ENCODE measurements around the gene FAM24A. TPM values are rescaled to one million over a fixed set of nuclear protein-coding genes. Genes with fewer than 3 reads are reported as not detected.
A peak's percentile ranks its signal among the peaks of the same experiment; 100 is the strongest.

Gene FAM24A
- total RNA-seq, 1 experiment from 2014 or later: not detected

DNA sequence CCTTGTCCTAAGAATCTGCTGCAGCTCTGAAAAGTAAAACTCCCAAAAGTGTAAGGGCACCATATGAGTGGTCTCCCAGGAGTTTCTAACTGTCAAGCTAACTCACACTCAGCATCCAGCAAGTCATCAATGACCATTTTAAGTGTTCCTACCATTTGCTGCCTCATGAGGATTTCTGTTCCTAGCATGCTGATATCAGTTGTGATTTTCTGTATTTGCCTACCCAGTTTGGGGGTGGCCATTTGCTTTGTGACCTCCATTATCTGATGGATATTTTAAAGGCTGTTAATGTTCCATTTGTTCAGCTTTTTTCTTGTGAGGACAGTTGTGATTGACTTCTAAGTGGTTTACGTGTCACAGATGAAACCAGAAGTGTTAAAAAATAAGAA, 33.9 kb upstream of the FAM24A start:
- Mint-ChIP-seq H3K36me3 (ENCODE audit: insufficient read depth, unreplicated experiment) (peaks cover 16% of the 10 kb centered on the region), H3K27me3 (ENCODE audit: insufficient read depth, unreplicated experiment) (no peaks in the 10 kb centered on the region), H3K4me3 (ENCODE audit: unreplicated experiment) (no peak overlapping the region), H3K9me3 (ENCODE audit: unreplicated experiment) (no peaks in the 10 kb centered on the region), H3K4me1 (ENCODE audit: insufficient read depth, unreplicated experiment) (peaks cover 33% of the 10 kb centered on the region), H3K27ac (ENCODE audit: low read depth, unreplicated experiment) (no peak overlapping the region)
- BruUV-seq (replicated peaks): no TSS peak
- intact Hi-C loops (cut with micrococcal nuclease): no loop called here
- no peak for DNase-seq (ENCODE audit: unreplicated experiment)
- TF ChIP-seq, protein P1, sequence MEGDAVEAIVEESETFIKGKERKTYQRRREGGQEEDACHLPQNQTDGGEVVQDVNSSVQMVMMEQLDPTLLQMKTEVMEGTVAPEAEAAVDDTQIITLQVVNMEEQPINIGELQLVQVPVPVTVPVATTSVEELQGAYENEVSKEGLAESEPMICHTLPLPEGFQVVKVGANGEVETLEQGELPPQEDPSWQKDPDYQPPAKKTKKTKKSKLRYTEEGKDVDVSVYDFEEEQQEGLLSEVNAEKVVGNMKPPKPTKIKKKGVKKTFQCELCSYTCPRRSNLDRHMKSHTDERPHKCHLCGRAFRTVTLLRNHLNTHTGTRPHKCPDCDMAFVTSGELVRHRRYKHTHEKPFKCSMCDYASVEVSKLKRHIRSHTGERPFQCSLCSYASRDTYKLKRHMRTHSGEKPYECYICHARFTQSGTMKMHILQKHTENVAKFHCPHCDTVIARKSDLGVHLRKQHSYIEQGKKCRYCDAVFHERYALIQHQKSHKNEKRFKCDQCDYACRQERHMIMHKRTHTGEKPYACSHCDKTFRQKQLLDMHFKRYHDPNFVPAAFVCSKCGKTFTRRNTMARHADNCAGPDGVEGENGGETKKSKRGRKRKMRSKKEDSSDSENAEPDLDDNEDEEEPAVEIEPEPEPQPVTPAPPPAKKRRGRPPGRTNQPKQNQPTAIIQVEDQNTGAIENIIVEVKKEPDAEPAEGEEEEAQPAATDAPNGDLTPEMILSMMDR (IDR thresholded peaks at IDR 0.05; ENCODE audit: unreplicated experiment): no peak
- ChIA-PET POLR2A (interaction anchor here (0.6 kb wide), 1 partner anchor 949 kb away, joined by 3 read pairs; the partner anchor contains the start of gene ATE1), CTCF (interaction anchor here (0.5 kb wide), 1 partner anchor 596 kb away, joined by 3 read pairs; no protein-coding TSS in a partner anchor)

DNA sequence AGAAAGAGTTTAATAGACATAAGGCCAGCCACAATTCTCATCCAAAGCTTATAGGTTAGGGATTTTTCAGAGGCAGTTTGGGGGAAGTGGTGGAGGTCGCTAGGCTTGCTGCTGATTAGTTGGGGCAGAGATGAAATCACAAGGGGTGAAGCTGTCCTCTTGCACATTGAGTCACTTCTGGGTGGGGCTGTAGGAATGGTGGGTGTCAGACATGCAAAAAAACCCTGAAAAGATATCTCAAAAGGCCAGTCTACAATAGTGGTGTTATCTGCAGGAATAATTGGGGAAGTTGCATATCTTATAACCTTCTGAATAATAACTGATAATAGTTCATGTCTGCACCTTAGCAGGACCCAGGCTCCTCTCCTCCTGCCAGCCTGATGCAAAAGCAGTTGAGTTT, 33.1 kb upstream of the FAM24A start:
- Mint-ChIP-seq H3K27ac (ENCODE audit: low read depth, unreplicated experiment) (no peak overlapping the region), H3K4me3 (ENCODE audit: unreplicated experiment) (no peak overlapping the region), H3K9me3 (ENCODE audit: unreplicated experiment) (no peaks in the 10 kb centered on the region), H3K36me3 (ENCODE audit: insufficient read depth, unreplicated experiment) (peaks cover 16% of the 10 kb centered on the region), H3K4me1 (ENCODE audit: insufficient read depth, unreplicated experiment) (peaks cover 33% of the 10 kb centered on the region), H3K27me3 (ENCODE audit: insufficient read depth, unreplicated experiment) (no peaks in the 10 kb centered on the region)
- ChIA-PET POLR2A (interaction anchor here (0.6 kb wide), 1 partner anchor 949 kb away, joined by 3 read pairs; the partner anchor contains the start of gene ATE1), CTCF (no interaction called here)
- intact Hi-C loops (cut with micrococcal nuclease): no loop called here
- TF ChIP-seq, protein P1 (IDR thresholded peaks at IDR 0.05; ENCODE audit: unreplicated experiment): no peak
- no peak for DNase-seq (ENCODE audit: unreplicated experiment)
- no TSS peak for BruUV-seq (replicated peaks)

DNA sequence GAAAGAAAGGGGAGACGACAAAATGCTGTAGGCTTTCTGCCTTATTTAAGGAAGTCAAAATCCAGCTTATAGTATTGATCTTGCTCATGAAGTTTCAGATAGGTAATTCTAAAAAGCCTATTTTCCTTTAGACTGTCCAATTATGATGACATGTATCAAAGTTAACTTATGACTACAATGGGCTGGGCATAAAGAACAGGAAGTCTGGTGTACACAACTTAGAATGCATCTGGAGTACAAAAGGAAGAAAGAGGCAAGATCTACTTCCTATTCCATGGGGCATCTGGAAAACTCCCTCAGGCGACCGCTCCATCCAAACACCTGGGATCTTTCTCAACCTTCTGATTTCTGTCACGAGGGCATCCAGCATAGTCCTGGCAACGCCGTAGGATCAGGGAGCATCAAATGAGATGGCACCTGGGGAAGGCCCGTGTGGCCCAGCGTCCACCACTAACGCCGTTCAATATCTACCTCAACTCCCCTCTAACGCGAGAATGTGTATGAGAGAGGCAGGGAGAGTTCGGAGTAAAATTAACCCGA, 31.5 kb upstream of the FAM24A start:
- Mint-ChIP-seq H3K36me3 (ENCODE audit: insufficient read depth, unreplicated experiment) (peaks cover 18% of the 10 kb centered on the region), H3K4me3 (ENCODE audit: unreplicated experiment) (peak overlapping the region; percentile 87), H3K9me3 (ENCODE audit: unreplicated experiment) (no peaks in the 10 kb centered on the region), H3K4me1 (ENCODE audit: insufficient read depth, unreplicated experiment) (peaks cover 34% of the 10 kb centered on the region), H3K27ac (ENCODE audit: low read depth, unreplicated experiment) (peak overlapping the region; percentile 83), H3K27me3 (ENCODE audit: insufficient read depth, unreplicated experiment) (no peaks in the 10 kb centered on the region)
- TF ChIP-seq, protein P1 (IDR thresholded peaks at IDR 0.05; ENCODE audit: unreplicated experiment): no peak
- BruUV-seq (replicated peaks): TSS peak; percentile 61
- intact Hi-C loops (cut with micrococcal nuclease): no loop called here
- POLR2A ChIA-PET: interaction anchor here (0.6 to 0.8 kb wide), 2 partner anchors 12 to 14 kb away, joined by 3 to 5 read pairs; no protein-coding TSS in a partner anchor
- CTCF ChIA-PET: interaction anchor here (0.7 kb wide), 1 partner anchor 164 kb away, joined by 3 read pairs; no protein-coding TSS in a partner anchor
- DNase-seq (ENCODE audit: unreplicated experiment): peak; percentile 28

DNA sequence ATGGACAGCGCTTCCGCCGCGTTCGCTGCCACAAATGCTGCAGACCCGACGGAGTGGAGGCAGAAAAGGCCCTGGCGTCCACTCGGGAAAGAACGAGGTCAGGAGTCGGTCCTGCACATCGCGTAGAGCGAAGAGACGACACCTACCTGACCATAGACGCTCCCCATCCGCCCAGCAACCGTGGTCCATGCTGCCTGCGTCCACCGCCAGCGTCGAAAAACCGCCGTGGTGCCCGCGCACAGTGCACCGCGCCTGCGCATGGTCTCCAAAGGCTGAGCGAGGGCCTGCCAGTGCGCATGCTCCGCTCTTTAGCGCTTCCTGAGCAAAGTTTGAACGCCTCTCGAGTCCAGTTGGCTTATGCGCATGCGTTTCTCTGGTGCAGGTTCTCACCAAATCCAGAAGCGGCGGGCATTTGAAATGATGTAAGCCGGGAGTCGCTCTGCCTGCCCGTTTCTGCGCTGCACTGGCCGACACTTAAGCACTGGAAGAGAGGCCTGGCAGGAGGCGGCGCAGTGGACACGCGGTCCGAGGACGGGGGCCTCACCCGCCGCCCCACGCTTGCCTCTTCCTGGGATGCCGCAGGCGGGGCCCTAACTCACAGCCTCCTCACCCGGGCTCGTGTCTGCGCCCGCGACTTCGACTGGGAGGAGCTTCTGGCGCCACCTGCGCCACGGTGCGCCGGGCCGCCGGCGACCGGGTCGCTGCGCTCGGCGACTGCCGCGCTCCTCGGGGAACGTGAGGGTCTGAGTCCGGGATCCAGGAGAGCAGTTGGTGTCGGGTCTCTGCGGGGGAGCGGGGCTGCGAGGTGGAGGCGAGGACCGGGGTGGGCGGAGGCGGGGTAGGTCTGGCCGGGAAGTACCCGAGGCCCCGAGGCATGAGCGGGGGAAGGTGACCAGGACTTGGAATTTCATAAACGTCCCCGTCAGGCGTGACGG, 30.8 kb upstream of the FAM24A start, which contains the start of gene FAM24B:
Gene FAM24B, minus strand, starts transcription at position 243 of the 935 bp plus-strand sequence. CDS start 29,066 bp downstream, outside the sequence.
- Mint-ChIP-seq H3K36me3 (ENCODE audit: insufficient read depth, unreplicated experiment) (peaks cover 24% of the 10 kb centered on the region), H3K27ac (ENCODE audit: low read depth, unreplicated experiment) (peak within 1 kb of the TSS; percentile 83), H3K27me3 (ENCODE audit: insufficient read depth, unreplicated experiment) (no peaks in the 10 kb centered on the region), H3K9me3 (ENCODE audit: unreplicated experiment) (no peaks in the 10 kb centered on the region), H3K4me1 (ENCODE audit: insufficient read depth, unreplicated experiment) (peaks cover 39% of the 10 kb centered on the region), H3K4me3 (ENCODE audit: unreplicated experiment) (peak within 1 kb of the TSS; percentile 87)
- no TSS peak for BruUV-seq (replicated peaks)
- ChIA-PET CTCF (interaction anchor here (0.5 kb wide), 2 partner anchors 624 to 1187 kb away, joined by 3 read pairs; no protein-coding TSS in a partner anchor), POLR2A (interaction anchor here (0.7 to 1.0 kb wide), 3 partner anchors 19 to 101 kb away, joined by 3 to 5 read pairs (median 3); partner anchors contain the start of gene PSTK)
- intact Hi-C loops (cut with micrococcal nuclease): no loop called here
- peak; percentile 98 for DNase-seq (ENCODE audit: unreplicated experiment)
- TF ChIP-seq, protein P1 (IDR thresholded peaks at IDR 0.05; ENCODE audit: unreplicated experiment): no peak

Data from MCF 10A (cell line).